HG03103 (cell line): ENCODE measurements around the gene UROD.

Experiments used
- ATAC-seq: cut with Tn5 transposase; IDR thresholded peaks from one replicate; pipeline ENCODE4 v1.9.1; 2021; ENCODE audit warnings: low read depth; ENCODE audit not compliant: unreplicated experiment

The UROD gene

GRCh38 chr1:45008076-45008475 is 4.0 kb upstream of the UROD start:
- ATAC-seq = no peak

GRCh38 chr1:45008516-45008915 is 3.5 kb upstream of the UROD start:
- ATAC-seq = no peak

GRCh38 chr1:45009296-45009865 is 2.7 kb upstream of the UROD start:
- ATAC-seq = no peak

GRCh38 chr1:45009956-45010854 is 1.8 kb upstream of the UROD start:
- no peak for ATAC-seq

- peak; percentile 47 for ATAC-seq
Observed at GRCh38 chr1:45010855-45011811, 921 bp upstream of the UROD start, which contains the start of gene HECTD3. HECTD3 (minus strand) TSS chr1:45011324; CDS start chr1:45011257, 67 bp downstream.

GRCh38 chr1:45012639-45013278 is 705 bp downstream of the UROD start:
- ATAC-seq = no peak

GRCh38 chr1:45013551-45014209 is 1.6 kb downstream of the UROD start:
- ATAC-seq = no peak

GRCh38 chr1:45014321-45015028 is 2.4 kb downstream of the UROD start:
- no peak for ATAC-seq

GRCh38 chr1:45015683-45016082 is 3.6 kb downstream of the UROD start:
- ATAC-seq = no peak

- ATAC-seq = no peak
Observed at GRCh38 chr1:45016090-45016697, 4.1 kb downstream of the UROD start.

GRCh38 chr1:45016767-45017166 is 4.7 kb downstream of the UROD start:
- no peak for ATAC-seq

GRCh38 chr1:45018599-45019230 is 6.7 kb downstream of the UROD start:
- ATAC-seq = peak; percentile 77

GRCh38 chr1:45023663-45024062 is 11.6 kb downstream of the UROD start:
- no peak for ATAC-seq

GRCh38 chr1:45026446-45026845 is 14.4 kb downstream of the UROD start:
- ATAC-seq = no peak

GRCh38 chr1:45032837-45033236 is 20.8 kb downstream of the UROD start:
- ATAC-seq = no peak

GRCh38 chr1:45033356-45033755 is 21.3 kb downstream of the UROD start:
- no peak for ATAC-seq

- ATAC-seq = no peak
Observed at GRCh38 chr1:45035631-45036301, 23.7 kb downstream of the UROD start.

- no peak for ATAC-seq
Observed at GRCh38 chr1:45037456-45037855, 25.4 kb downstream of the UROD start.
